Activated naive CD8-positive, alpha-beta T cell treated with anti-CD3 and anti-CD28 coated beads, Interleukin-2, amount 50 U/mL, for 16 hours (primary cell): ENCODE measurements around the gene TBL1X.

Experiments used
- DNase-seq: peaks from one replicate; pipeline ENCODE4 v3.0.0-alpha.2; 2020; ENCODE audit warnings: low read depth, low spot score

Gene TBL1X

GRCh38 chrX:9664224-9664623, 199.4 kb downstream of the TBL1X start:
- no peak for DNase-seq

GRCh38 chrX:9665113-9665512, 200.3 kb downstream of the TBL1X start:
- DNase-seq: no peak

- DNase-seq: no peak
Measured at GRCh38 chrX:9668537-9668936, 203.7 kb downstream of the TBL1X start.

GRCh38 chrX:9670136-9670814, 205.4 kb downstream of the TBL1X start:
- no peak for DNase-seq

- no peak for DNase-seq
Measured at GRCh38 chrX:9671998-9672397, 207.1 kb downstream of the TBL1X start.

- no peak for DNase-seq
Measured at GRCh38 chrX:9676306-9676705, 211.4 kb downstream of the TBL1X start.

- DNase-seq: no peak
Measured at GRCh38 chrX:9676738-9677097, 211.9 kb downstream of the TBL1X start.

GRCh38 chrX:9677098-9677739, 212.4 kb downstream of the TBL1X start:
- no peak for DNase-seq

GRCh38 chrX:9678215-9678965, 213.5 kb downstream of the TBL1X start:
- no peak for DNase-seq

- no peak for DNase-seq
Measured at GRCh38 chrX:9681011-9681410, 216.2 kb downstream of the TBL1X start.

- no peak for DNase-seq
Measured at GRCh38 chrX:9681422-9681821, 216.6 kb downstream of the TBL1X start.

GRCh38 chrX:9682456-9682855, 217.6 kb downstream of the TBL1X start:
- DNase-seq: no peak

- DNase-seq: no peak
Measured at GRCh38 chrX:9682861-9683260, 218.0 kb downstream of the TBL1X start.

- DNase-seq: no peak
Measured at GRCh38 chrX:9683350-9683749, 218.5 kb downstream of the TBL1X start.

GRCh38 chrX:9687899-9688298, 223.0 kb downstream of the TBL1X start:
- no peak for DNase-seq

GRCh38 chrX:9688833-9689232, 224.0 kb downstream of the TBL1X start:
- DNase-seq: no peak

GRCh38 chrX:9690046-9690445, 225.2 kb downstream of the TBL1X start:
- no peak for DNase-seq

- DNase-seq: no peak
Measured at GRCh38 chrX:9693307-9694001, 228.6 kb downstream of the TBL1X start.

GRCh38 chrX:9698576-9698975, 233.7 kb downstream of the TBL1X start:
- no peak for DNase-seq

GRCh38 chrX:9700555-9700954, 235.7 kb downstream of the TBL1X start:
- DNase-seq: no peak

- no peak for DNase-seq
Measured at GRCh38 chrX:9701790-9702189, 236.9 kb downstream of the TBL1X start.

GRCh38 chrX:9703406-9703805, 238.5 kb downstream of the TBL1X start:
- DNase-seq: no peak
